HCT116 (cell line): ENCODE results near the gene MYLK. TPM values are rescaled to one million over a fixed set of nuclear protein-coding genes. Genes with fewer than 3 reads are reported as not detected.
A peak's percentile ranks its signal among the peaks of the same experiment; 100 is the strongest.
"Not testable (repeated sequence)": the region's sequence is repeated elsewhere in the genome, so short reads cannot be mapped to it uniquely, and the experiment has no call there.

ENCODE experiments used
- ATAC-seq: fragments of 200-7000 bp; cut with Tn5 transposase; 2 replicates; pipeline ENCODE4 v1.9.1; 2020; ENCODE audit warnings: mild to moderate bottlenecking, moderate library complexity
- BruUV-seq: library from RNA; stranded (reverse); fragments of 400-500 nt; replicated peaks from 2 replicates; lab custom pipeline; 2021; lab: Mats Ljungman, UMichigan
- CTCF ChIA-PET: fragments of 300-600 bp; sonication (Branson Sonifier 250); formaldehyde crosslinking; loops from one replicate; lab custom pipeline; 2021; ENCODE audit warnings: antibody characterized with exemption; lab: Charles Lee
- POLR2A ChIA-PET: fragments of 300-600, 350-600 bp; sonication (Branson Sonifier 250); formaldehyde crosslinking; loops from one replicate; lab custom pipeline; 2021; ENCODE audit warnings: antibody characterized with exemption; lab: Charles Lee
- RAD21 ChIA-PET, 2 experiments: fragments of 300-600 bp; sonication (Branson Sonifier 250); formaldehyde crosslinking; loops; one replicate each; lab custom pipeline; 2023; ENCODE audit warnings: low total read pairs in 2 of 2; ENCODE audit not compliant: uncharacterized antibody in 2 of 2, unreplicated experiment in 2 of 2, low non-redundant PET in 1 of 2; lab: Charles Lee
- DNase-seq: peaks from one replicate; pipeline ENCODE4 v3.0.0-alpha.2; 2010; ENCODE audit warnings: low read depth, low spot score
- H2AFZ ChIP-seq: fragments of 200-600 bp; shearing (Covaris generic), sonication (generic); 2 replicates; pipeline ENCODE4 v1.6.1; 2017; ENCODE audit warnings: low read depth, mixed run types, mixed read lengths, antibody characterized with exemption, low read length; ENCODE audit not compliant: poor library complexity, severe bottlenecking
- H3K27ac ChIP-seq: 2 replicates; pipeline ENCODE4 v1.5.1; 2012; ENCODE audit warnings: low read depth, low read length
- H3K27me3 ChIP-seq: fragments of 200-600 bp; sonication (generic); 2 replicates; pipeline ENCODE4 v1.6.1; 2016; ENCODE audit warnings: mixed run types, low read length, mixed read lengths; ENCODE audit not compliant: insufficient read depth
- H3K36me3 ChIP-seq, 2 experiments: fragments of 200-500 bp in 1 of 2; fragments of 200-600 bp in 1 of 2; sonication (Bioruptor generic) in 1 of 2; sonication (generic) in 1 of 2; 2 replicates each; pipeline versions ENCODE4 v1.5.1 to v1.6.1; 2014 to 2016; ENCODE audit warnings: low read length in 2 of 2, inconsistent platforms in 1 of 2, mixed read lengths in 1 of 2, mixed run types in 1 of 2; ENCODE audit not compliant: insufficient read depth in 2 of 2, control insufficient read depth in 1 of 2
- H3K4me1 ChIP-seq, 2 experiments: fragments of 200-600 bp in 1 of 2; sonication (generic) in 1 of 2; 2 replicates each; pipeline versions ENCODE4 v1.5.1 to v1.6.1; 2012 to 2017; ENCODE audit warnings: low read length in 2 of 2, inconsistent platforms in 1 of 2, mild to moderate bottlenecking in 1 of 2, mixed read lengths in 1 of 2, mixed run types in 1 of 2, moderate library complexity in 1 of 2; ENCODE audit not compliant: insufficient read depth in 2 of 2, control insufficient read depth in 1 of 2
- H3K4me2 ChIP-seq: fragments of 200-600 bp; sonication (generic); 2 replicates; pipeline ENCODE4 v1.6.1; 2017; ENCODE audit warnings: mixed run types, low read length, mixed read lengths
- H3K4me3 ChIP-seq, 2 experiments: fragments of 200-600 bp in 1 of 2; sonication (generic) in 1 of 2; replicated peaks in 1 of 2; 2 replicates each; pipeline ENCODE4 v1.5.1; 2011 to 2016; ENCODE audit warnings: low read length in 2 of 2, control low read depth in 1 of 2, low read depth in 1 of 2, mild to moderate bottlenecking in 1 of 2, mixed read lengths in 1 of 2, mixed run types in 1 of 2
- H3K79me2 ChIP-seq: fragments of 200-600 bp; sonication (generic); 2 replicates; pipeline ENCODE4 v1.6.1; 2017; ENCODE audit warnings: mild to moderate bottlenecking, mixed run types, low read length, moderate library complexity, mixed read lengths; ENCODE audit not compliant: insufficient read depth
- H3K9ac ChIP-seq: fragments of 200-600 bp; sonication (generic); 2 replicates; pipeline ENCODE4 v1.6.1; 2016; ENCODE audit warnings: low read length, mixed read lengths
- H3K9me2 ChIP-seq: fragments of 200-600 bp; sonication (generic), shearing (Covaris generic); 2 replicates; pipeline ENCODE4 v1.6.1; 2017; ENCODE audit warnings: mixed run types, mild to moderate bottlenecking, moderate library complexity; ENCODE audit not compliant: insufficient read depth
- H3K9me3 ChIP-seq, 2 experiments: fragments of 200-500 bp in 1 of 2; fragments of 200-600 bp in 1 of 2; sonication (Bioruptor generic) in 1 of 2; sonication (generic) in 1 of 2; 2 replicates each; pipeline ENCODE4 v1.6.1; 2014 to 2017; ENCODE audit warnings: low read length in 2 of 2, mixed read lengths in 2 of 2, inconsistent platforms in 1 of 2, low read depth in 1 of 2, mild to moderate bottlenecking in 1 of 2, mixed run types in 1 of 2, moderate library complexity in 1 of 2; ENCODE audit not compliant: control insufficient read depth in 1 of 2, insufficient read depth in 1 of 2
- H4K20me1 ChIP-seq: fragments of 200-600 bp; sonication (generic), shearing (Covaris generic); 2 replicates; pipeline ENCODE4 v1.6.1; 2017; ENCODE audit warnings: mixed run types, mild to moderate bottlenecking, moderate library complexity; ENCODE audit not compliant: insufficient read depth
- CTCF ChIP-seq, 3 experiments: fragments of 200-600 bp in 1 of 3; sonication (generic) in 1 of 3; IDR thresholded peaks in 2 of 3; conservative IDR thresholded peaks in 1 of 3; 2 replicates each; pipeline ENCODE4 v1.5.1; 2012 to 2017; ENCODE audit warnings: low read depth in 2 of 3, low read length in 2 of 3, antibody characterized with exemption in 1 of 3, borderline replicate concordance in 1 of 3, control low read depth in 1 of 3, mild to moderate bottlenecking in 1 of 3, mixed read lengths in 1 of 3, mixed run types in 1 of 3, moderate library complexity in 1 of 3; ENCODE audit not compliant: insufficient read depth in 1 of 3
- ELF1 ChIP-seq: IDR thresholded peaks from 2 replicates; pipeline ENCODE4 v1.6.1; 2012; ENCODE audit warnings: low read depth, borderline replicate concordance
- EZH2phosphoT487 ChIP-seq: fragments of 200-600 bp; IDR thresholded peaks from 2 replicates; pipeline ENCODE4 v1.6.1; 2018; ENCODE audit warnings: antibody characterized with exemption, borderline replicate concordance
- JUND ChIP-seq: IDR thresholded peaks from 2 replicates; pipeline ENCODE4 v1.6.1; 2012
- MAX ChIP-seq: IDR thresholded peaks from 2 replicates; pipeline ENCODE4 v1.6.1; 2012
- RAD21 ChIP-seq: IDR thresholded peaks from 2 replicates; pipeline ENCODE4 v1.6.1; 2012; ENCODE audit warnings: low read depth, mild to moderate bottlenecking
- SIN3A ChIP-seq: IDR thresholded peaks from 2 replicates; pipeline ENCODE4 v1.6.1; 2012; ENCODE audit warnings: low read depth
- TCF7L2 ChIP-seq: IDR thresholded peaks from 2 replicates; pipeline ENCODE4 v1.7.0; 2011; ENCODE audit warnings: borderline replicate concordance, inconsistent platforms; ENCODE audit not compliant: insufficient read depth, insufficient read length; ENCODE audit errors: extremely low read depth
- ZBTB33 ChIP-seq: IDR thresholded peaks from 2 replicates; pipeline ENCODE4 v1.6.1; 2011; ENCODE audit warnings: mild to moderate bottlenecking, low read length, moderate library complexity; ENCODE audit not compliant: insufficient replicate concordance; ENCODE audit errors: extremely low read depth
- ZFX ChIP-seq: fragments of 450-650 bp; IDR thresholded peaks from 2 replicates; pipeline ENCODE4 v1.6.1; 2017
- intact Hi-C: fragments of 100-400 bp; cut with micrococcal nuclease; formaldehyde crosslinking; loops from 2 replicates; pipeline ENCODE4 v1.10.0; 2022
- total RNA-seq: library from RNA; stranded (reverse); gene quantifications from one replicate; pipeline ENCODE4 v1.2.1, GENCODE V29; 2021; ENCODE audit not compliant: unreplicated experiment
- TF ChIP-seq, protein P1 (sequence below): IDR thresholded peaks from 2 replicates; pipeline ENCODE4 v1.6.1; 2012; ENCODE audit warnings: low read depth

MYLK gene
- total RNA-seq, 1 experiment from 2014 or later: 3.8 TPM

DNA sequence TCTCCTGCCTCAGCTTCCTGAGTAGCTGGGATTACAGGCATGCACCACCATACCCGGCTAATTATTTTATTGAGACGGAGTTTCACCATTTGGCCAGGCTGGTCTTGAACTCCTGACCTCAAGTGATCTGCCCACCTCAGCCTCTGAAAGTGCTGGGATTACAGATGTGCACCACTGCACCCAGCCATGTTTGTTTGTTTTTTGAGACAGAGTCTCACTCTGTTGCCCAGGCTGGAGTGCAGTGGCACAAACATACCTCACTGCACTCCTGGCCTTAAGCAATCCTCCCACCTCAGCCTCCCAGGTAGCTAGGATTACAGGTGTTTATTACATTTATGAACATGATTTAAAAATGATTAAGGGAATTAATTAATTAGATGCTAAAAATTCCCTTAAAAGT is 281.0 kb downstream of the MYLK start:
- H3K9ac ChIP-seq, H3K9me3 ChIP-seq, H3K79me2 ChIP-seq, RAD21 ChIA-PET, H3K9me2 ChIP-seq, POLR2A ChIA-PET, H3K27ac ChIP-seq, CTCF ChIA-PET, H4K20me1 ChIP-seq, H3K4me3 ChIP-seq, H3K27me3 ChIP-seq, DNase-seq, BruUV-seq, H3K36me3 ChIP-seq, H2AFZ ChIP-seq, ATAC-seq, intact Hi-C loops: not testable (repeated sequence)
- H3K4me1 ChIP-seq: peaks cover 64 to 73% of the 10 kb centered on the region in 2 experiments
- peak overlapping the region; percentile 67; the same call in 1 of the 2 replicates for H3K4me2 ChIP-seq

GRCh38 chr3:123602325-123602724 is 281.8 kb downstream of the MYLK start:
- DNase-seq (peak; percentile 69), ATAC-seq (peak; percentile 41)
- no peaks in the 10 kb centered on the region for H3K9me3 ChIP-seq
- H3K9ac ChIP-seq: no peak overlapping the region
- H3K4me3 ChIP-seq: peak overlapping the region in 1 of 2 experiments; percentile 32; a peak in 2 of 4 replicates
- peak overlapping the region; percentile 10; the same call in 1 of the 2 replicates for H3K27ac ChIP-seq
- CTCF ChIA-PET: no interaction called here
- no peaks in the 10 kb centered on the region for H4K20me1 ChIP-seq
- H3K79me2 ChIP-seq: no peaks in the 10 kb centered on the region
- H3K36me3 ChIP-seq: no peaks in the 10 kb centered on the region
- no peaks in the 10 kb centered on the region for H3K9me2 ChIP-seq
- H3K4me1 ChIP-seq: peaks cover 64 to 73% of the 10 kb centered on the region in 2 experiments
- H3K27me3 ChIP-seq: no peaks in the 10 kb centered on the region
- H2AFZ ChIP-seq: no peak overlapping the region
- H3K4me2 ChIP-seq: peak overlapping the region; percentile 67
- BruUV-seq: no TSS peak
- intact Hi-C loops: no loop called here
- RAD21 ChIA-PET: interaction anchor here in 1 of 2 experiments (0.7 kb wide), 1 partner anchor 1663 kb away, joined by 3 read pairs; no protein-coding TSS in a partner anchor
- POLR2A ChIA-PET: interaction anchor here (0.9 to 1.4 kb wide), 2 partner anchors 16 to 33 kb away, joined by 3 to 8 read pairs; no protein-coding TSS in a partner anchor
- TF ChIP-seq TCF7L2: no peak
- TF ChIP-seq, protein P1, sequence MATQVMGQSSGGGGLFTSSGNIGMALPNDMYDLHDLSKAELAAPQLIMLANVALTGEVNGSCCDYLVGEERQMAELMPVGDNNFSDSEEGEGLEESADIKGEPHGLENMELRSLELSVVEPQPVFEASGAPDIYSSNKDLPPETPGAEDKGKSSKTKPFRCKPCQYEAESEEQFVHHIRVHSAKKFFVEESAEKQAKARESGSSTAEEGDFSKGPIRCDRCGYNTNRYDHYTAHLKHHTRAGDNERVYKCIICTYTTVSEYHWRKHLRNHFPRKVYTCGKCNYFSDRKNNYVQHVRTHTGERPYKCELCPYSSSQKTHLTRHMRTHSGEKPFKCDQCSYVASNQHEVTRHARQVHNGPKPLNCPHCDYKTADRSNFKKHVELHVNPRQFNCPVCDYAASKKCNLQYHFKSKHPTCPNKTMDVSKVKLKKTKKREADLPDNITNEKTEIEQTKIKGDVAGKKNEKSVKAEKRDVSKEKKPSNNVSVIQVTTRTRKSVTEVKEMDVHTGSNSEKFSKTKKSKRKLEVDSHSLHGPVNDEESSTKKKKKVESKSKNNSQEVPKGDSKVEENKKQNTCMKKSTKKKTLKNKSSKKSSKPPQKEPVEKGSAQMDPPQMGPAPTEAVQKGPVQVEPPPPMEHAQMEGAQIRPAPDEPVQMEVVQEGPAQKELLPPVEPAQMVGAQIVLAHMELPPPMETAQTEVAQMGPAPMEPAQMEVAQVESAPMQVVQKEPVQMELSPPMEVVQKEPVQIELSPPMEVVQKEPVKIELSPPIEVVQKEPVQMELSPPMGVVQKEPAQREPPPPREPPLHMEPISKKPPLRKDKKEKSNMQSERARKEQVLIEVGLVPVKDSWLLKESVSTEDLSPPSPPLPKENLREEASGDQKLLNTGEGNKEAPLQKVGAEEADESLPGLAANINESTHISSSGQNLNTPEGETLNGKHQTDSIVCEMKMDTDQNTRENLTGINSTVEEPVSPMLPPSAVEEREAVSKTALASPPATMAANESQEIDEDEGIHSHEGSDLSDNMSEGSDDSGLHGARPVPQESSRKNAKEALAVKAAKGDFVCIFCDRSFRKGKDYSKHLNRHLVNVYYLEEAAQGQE: no peak
- no peak for TF ChIP-seq EZH2phosphoT487
- TF ChIP-seq JUND: peak; percentile 80
- no peak for TF ChIP-seq SIN3A
- TF ChIP-seq ZBTB33: no peak
- TF ChIP-seq ELF1: no peak
- TF ChIP-seq MAX: peak; percentile 38; the same call in 1 of the 2 replicates
- no peak for TF ChIP-seq CTCF (IDR thresholded peaks at IDR 0.05 in 2 of 3, conservative IDR thresholded peaks at IDR 0.05 in 1 of 3; ENCODE audit: borderline replicate concordance in 1 of 3, insufficient read depth in 1 of 3, low read depth in 2 of 3, low read length in 2 of 3)
- TF ChIP-seq ZFX: no peak
- 0 out of 2 replicates have a peak, but pooled peaks have one; percentile 11 for TF ChIP-seq RAD21
